Fibroblast of mammary gland (primary cell): ENCODE data around the gene FBXO33.
A peak's percentile ranks its signal among the peaks of the same experiment; 100 is the strongest.

Experiments
- DNase-seq: peaks from one replicate; pipeline ENCODE4 v3.0.0-alpha.2; 2010; ENCODE audit warnings: low read depth
- H3K4me3 ChIP-seq: 2 replicates; pipeline ENCODE4 v1.5.1; 2011; ENCODE audit warnings: low read depth, mild to moderate bottlenecking, low read length, moderate library complexity; ENCODE audit not compliant: control insufficient read depth
- TF ChIP-seq, protein P1 (sequence below): conservative IDR thresholded peaks from 2 replicates; pipeline ENCODE4 v1.5.1; 2011; ENCODE audit warnings: low read depth, low read length, inconsistent platforms; ENCODE audit not compliant: control insufficient read depth, insufficient read depth

The FBXO33 gene

DNA sequence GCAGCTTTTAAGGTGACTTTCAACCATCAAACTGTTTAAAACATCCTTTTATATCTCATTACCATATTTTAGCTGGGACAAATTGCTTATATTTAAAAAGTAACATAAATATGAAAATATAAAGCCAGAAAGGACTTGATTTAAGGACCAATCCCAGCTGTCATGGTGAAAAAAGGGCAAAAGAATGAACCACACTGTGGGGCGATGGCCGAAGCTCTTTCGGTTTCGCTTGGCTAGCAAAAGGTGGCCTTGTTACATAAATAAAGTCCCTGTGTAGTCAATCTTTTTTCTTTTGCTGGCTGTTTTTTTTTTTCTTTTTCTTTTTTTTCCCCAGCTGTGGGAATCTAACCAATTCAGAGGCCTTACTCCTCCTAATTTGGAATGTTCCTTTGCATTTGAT is 50.9 kb downstream of the FBXO33 start:
- no peak overlapping the region for H3K4me3 ChIP-seq
- DNase-seq = no peak
- TF ChIP-seq, protein P1, sequence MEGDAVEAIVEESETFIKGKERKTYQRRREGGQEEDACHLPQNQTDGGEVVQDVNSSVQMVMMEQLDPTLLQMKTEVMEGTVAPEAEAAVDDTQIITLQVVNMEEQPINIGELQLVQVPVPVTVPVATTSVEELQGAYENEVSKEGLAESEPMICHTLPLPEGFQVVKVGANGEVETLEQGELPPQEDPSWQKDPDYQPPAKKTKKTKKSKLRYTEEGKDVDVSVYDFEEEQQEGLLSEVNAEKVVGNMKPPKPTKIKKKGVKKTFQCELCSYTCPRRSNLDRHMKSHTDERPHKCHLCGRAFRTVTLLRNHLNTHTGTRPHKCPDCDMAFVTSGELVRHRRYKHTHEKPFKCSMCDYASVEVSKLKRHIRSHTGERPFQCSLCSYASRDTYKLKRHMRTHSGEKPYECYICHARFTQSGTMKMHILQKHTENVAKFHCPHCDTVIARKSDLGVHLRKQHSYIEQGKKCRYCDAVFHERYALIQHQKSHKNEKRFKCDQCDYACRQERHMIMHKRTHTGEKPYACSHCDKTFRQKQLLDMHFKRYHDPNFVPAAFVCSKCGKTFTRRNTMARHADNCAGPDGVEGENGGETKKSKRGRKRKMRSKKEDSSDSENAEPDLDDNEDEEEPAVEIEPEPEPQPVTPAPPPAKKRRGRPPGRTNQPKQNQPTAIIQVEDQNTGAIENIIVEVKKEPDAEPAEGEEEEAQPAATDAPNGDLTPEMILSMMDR = no peak

DNA sequence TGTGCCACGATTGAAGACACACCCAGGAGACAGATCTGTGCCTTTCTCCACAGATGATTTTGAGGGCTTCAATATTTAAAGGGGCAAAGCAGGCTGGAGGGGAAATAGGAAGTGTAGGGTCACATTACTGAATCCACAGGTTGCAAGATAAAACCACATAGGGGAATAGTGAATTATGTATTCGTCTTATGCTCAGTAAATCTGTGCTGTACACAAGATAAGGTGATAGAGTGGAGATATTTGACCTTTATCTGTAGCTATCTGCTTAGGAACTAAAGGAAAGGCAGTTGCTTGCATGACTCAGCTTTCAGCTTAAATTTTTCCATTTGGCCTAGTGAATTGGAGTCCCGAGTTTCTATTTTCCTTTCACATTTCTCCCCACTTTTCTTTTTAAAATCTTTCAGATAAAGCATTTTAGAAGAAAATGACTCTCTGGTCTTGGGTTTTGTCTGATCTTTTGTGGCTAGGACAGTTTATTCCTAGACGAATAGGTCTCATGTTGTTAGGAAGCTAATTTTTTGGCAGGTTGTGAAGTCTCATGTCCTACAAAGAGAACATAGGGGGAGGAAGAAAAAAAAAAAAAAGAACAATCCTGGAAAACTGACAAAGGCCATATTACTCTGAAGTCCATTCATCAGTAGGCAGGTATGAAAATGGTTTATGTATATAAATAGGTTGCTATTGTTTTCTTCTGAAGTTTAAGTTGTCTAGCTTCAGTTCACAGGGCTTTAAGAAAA is 55.4 kb downstream of the FBXO33 start:
- DNase-seq = peak; percentile 57
- H3K4me3 ChIP-seq = no peak overlapping the region
- TF ChIP-seq, protein P1 = no peak

DNA sequence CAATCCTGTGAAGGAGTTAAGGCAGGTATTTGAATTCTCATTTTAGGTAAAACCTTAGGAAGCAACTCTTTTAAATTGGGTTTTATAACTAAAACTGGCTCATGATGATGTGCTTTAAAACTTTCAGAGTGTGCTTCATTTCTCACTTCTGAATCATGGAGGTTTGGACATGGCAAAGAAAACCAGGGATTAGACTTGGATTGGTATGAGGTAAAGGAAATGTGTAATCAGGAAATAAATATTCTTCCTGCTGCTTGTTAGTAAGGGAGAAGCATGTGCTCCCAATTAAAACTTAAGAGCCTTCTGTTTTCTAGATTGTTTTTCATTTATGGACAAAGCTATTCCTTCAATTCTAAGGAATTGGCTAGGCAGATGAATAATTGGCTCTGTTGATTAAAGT is 57.4 kb downstream of the FBXO33 start:
- TF ChIP-seq, protein P1 = no peak
- DNase-seq = peak; percentile 83
- no peak overlapping the region for H3K4me3 ChIP-seq

DNA sequence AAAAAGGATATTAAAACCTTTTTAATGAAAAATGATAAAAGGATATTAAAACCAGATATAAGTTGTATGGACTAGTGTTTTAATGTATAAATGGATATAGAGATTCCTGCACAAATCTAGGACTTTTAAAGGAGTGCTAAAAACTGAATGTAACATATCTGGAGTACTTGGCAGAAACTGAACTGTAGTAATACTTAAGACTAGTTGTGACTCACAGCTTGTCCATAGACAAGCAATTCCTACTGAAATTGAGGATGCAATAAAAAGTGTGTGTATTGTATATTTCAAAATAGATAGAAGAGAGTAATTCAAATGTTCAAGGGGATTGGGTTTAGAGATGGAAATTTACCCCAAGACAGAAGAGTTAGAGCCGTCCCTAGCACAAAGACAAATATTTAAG is 59.6 kb downstream of the FBXO33 start:
- DNase-seq = peak; percentile 72
- TF ChIP-seq, protein P1 = no peak
- no peak overlapping the region for H3K4me3 ChIP-seq

DNA sequence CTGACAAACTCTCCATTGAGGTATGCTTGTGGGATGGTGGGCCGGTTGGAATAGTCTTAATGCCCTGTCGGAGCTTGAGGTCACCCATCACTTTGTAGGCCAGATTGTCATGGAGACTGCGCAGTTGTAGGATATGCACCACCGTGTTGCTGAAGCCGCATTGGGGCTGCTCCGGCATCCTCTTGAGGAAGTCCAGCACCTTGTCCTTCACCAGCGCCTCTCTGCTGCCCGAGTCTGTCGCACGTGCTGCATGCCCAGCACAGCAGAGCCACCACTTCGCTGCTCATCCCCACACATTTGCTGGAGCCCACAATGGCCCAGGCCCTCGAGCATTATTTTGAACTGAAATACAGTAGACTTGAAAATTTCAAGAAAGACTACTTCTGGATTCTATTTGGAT is 61.8 kb downstream of the FBXO33 start:
- TF ChIP-seq, protein P1 = no peak
- H3K4me3 ChIP-seq = no peak overlapping the region
- no peak for DNase-seq

DNA sequence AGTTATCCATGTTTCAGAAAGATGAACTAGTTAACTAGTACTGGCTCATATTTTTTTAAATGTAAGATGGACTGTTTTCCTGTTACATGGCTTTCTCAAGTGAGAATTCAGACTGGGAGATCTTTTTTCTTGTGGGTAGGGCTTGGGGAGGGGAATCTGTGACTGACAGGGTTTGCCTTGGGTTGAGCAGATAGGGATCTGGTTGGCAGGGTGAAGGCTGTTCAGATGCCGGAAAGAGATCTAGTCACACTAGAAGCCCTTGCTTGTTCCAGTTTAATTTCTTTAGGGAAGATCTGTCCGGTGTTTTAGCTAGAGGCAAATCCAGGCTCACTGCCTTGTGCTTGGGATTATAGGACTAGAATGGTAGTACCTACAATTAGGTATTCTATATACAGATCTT is 63.2 kb downstream of the FBXO33 start:
- H3K4me3 ChIP-seq = no peak overlapping the region

More for the DNA sequence above, 63.2 kb downstream of the FBXO33 start:
- no peak for DNase-seq
- TF ChIP-seq, protein P1 = no peak
